SKM-1 (cell line): ENCODE results near the gene URGCP.
"Not testable (repeated sequence)": the region's sequence is repeated elsewhere in the genome, so short reads cannot be mapped to it uniquely, and the experiment has no call there.

Experiments used
- DNase-seq: peaks from one replicate; lab custom pipeline; 2025; ENCODE audit not compliant: unreplicated experiment; lab: John Stamatoyannopoulos, UW

The URGCP gene

DNA sequence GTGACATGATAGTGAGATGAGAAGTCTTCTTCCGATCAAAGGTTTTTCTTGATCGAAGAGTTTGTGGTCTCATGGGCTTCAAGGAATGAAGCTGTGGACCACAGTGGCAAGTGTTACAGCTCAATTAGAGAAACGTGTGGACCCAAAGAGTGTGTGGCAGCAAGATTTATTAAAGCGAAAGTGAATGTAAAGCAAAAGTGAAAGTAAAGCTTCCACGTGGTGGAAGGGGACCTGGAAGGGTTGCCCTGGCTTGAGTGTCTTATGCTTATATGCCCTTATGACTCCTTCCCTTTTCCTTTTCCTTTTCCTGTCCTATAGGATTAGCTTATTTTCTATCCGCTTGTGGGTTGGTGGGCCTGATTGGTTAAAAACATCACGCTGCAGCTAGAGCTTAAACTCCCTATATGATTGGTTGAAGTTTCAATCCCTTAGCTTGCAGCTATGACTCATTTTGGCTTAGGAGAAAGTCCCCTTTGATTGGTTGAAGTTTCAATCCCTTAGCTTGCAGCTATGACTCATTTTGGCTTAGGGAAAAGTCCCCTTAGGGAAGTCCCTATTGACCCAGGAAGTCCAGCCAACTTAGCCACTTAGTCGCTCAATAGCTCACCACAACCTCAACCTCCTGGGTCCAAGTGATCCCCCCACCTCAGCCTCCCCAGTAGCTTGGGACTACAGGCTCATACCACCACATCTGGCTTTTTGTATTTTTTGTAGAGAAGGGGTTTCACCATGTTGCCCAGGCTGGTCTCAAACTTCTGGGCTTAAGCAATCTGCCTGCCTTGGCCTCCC is 71.7 kb downstream of the URGCP start:
- DNase-seq: no peak

DNA sequence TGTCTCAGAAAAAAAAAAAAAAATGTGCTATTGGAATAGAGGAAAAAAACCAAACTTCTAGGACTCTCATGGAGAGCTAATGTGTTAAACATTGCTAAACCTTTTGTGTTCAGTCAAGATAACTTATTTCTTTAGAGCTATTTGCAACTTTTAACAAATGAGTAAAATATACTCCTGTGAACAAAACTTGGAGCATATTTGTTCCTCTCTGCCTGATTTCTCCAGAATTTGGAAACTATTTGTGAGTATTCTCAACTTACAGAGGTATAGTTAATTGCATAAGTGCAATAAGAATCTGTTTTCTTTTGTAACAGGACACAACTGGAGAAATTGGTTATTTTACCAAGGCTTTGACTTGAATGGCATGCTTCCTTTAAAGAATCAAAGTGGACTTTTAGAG is 75.5 kb downstream of the URGCP start:
- not testable (repeated sequence) for DNase-seq
